Measurements from ENCODE around the gene PRELP. TPM values are rescaled to one million over a fixed set of nuclear protein-coding genes. Genes with fewer than 3 reads are reported as not detected.
"Not testable (repeated sequence)": the region's sequence is repeated elsewhere in the genome, so short reads cannot be mapped to it uniquely, and the experiment has no call there.

PRELP gene
- total RNA-seq, 2 experiments from 2014 or later: not detected

DNA sequence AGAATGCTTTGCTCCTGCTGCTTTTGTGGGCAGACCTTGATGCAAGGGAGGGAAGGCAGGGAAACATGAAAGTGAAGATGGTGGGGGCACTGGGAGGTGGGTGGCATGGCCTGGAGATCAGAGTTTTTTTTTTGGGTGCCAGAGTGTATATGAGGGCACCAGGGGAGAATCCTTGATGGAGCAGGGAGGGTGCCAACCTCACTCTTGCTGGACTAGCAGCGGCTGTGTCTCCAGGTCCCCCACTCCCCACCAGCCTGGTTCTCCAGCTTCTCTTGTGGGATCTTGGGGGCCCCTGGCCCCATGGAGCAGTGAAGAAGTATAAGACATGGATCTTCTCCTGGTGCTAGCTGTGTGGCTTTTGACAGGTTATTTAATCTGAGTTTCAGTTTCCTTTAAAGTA, 13.5 kb upstream of the PRELP start:
- no peak overlapping the region for H3K4me3 Mint-ChIP-seq
- POLR2A ChIA-PET: no interaction called here
- DNase-seq (no peak), ATAC-seq (ENCODE audit: low read depth) (no peak)
- no peaks in the 10 kb centered on the region for H3K9me3 Mint-ChIP-seq
- no peaks in the 10 kb centered on the region for H3K4me1 Mint-ChIP-seq
- H3K27ac Mint-ChIP-seq: no peak overlapping the region
- H3K27me3 Mint-ChIP-seq: peaks cover 24% of the 10 kb centered on the region
- H3K36me3 Mint-ChIP-seq: no peaks in the 10 kb centered on the region

GRCh38 chr1:203462878-203463277, 12.7 kb upstream of the PRELP start:
- no peak for ATAC-seq (ENCODE audit: low read depth)
- H3K27me3 Mint-ChIP-seq: peaks cover 24% of the 10 kb centered on the region
- H3K36me3 Mint-ChIP-seq: no peaks in the 10 kb centered on the region
- H3K4me1 Mint-ChIP-seq: no peaks in the 10 kb centered on the region
- DNase-seq: no peak
- no peaks in the 10 kb centered on the region for H3K9me3 Mint-ChIP-seq
- H3K4me3 Mint-ChIP-seq: no peak overlapping the region
- H3K27ac Mint-ChIP-seq: no peak overlapping the region
- POLR2A ChIA-PET: no interaction called here

GRCh38 chr1:203463469-203464062, 12.0 kb upstream of the PRELP start:
- Mint-ChIP-seq H3K4me3 (no peak overlapping the region), H3K36me3 (no peaks in the 10 kb centered on the region), H3K27ac (no peak overlapping the region), H3K4me1 (no peaks in the 10 kb centered on the region), H3K9me3 (no peaks in the 10 kb centered on the region), H3K27me3 (peaks cover 21% of the 10 kb centered on the region)
- POLR2A ChIA-PET: no interaction called here
- ATAC-seq (ENCODE audit: low read depth) (no peak), DNase-seq (no peak)

DNA sequence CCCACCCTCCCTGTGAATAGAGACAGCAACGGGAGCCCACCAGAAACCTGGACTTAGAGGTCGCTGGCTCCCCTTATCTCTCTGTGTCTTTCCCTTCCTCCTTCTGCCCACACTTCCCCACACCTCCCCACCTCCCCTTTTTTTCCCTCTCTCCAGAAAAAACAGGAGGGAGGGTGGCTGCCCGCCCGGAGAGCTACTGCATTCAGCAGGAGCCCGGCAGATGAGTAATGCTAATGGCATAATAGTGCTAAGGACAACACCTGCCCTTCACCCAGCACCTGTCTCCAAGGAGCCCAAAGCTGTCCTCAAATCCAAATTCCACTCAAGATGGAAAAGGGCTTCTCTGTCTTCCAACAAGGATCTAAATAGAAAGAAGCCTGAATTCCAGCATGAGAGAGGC, 11.4 kb upstream of the PRELP start:
- Mint-ChIP-seq H3K4me3 (no peak overlapping the region), H3K36me3 (no peaks in the 10 kb centered on the region), H3K27me3 (peaks cover 16% of the 10 kb centered on the region), H3K27ac (no peak overlapping the region), H3K4me1 (no peaks in the 10 kb centered on the region), H3K9me3 (no peaks in the 10 kb centered on the region)
- POLR2A ChIA-PET: no interaction called here
- DNase-seq (no peak), ATAC-seq (ENCODE audit: low read depth) (no peak)

GRCh38 chr1:203464743-203465142, 10.9 kb upstream of the PRELP start:
- no peaks in the 10 kb centered on the region for H3K4me1 Mint-ChIP-seq
- H3K27me3 Mint-ChIP-seq: peaks cover 16% of the 10 kb centered on the region
- no peaks in the 10 kb centered on the region for H3K9me3 Mint-ChIP-seq
- H3K36me3 Mint-ChIP-seq: no peaks in the 10 kb centered on the region
- no peak overlapping the region for H3K4me3 Mint-ChIP-seq
- no peak for ATAC-seq (ENCODE audit: low read depth)
- DNase-seq: no peak
- H3K27ac Mint-ChIP-seq: no peak overlapping the region
- POLR2A ChIA-PET: no interaction called here

DNA sequence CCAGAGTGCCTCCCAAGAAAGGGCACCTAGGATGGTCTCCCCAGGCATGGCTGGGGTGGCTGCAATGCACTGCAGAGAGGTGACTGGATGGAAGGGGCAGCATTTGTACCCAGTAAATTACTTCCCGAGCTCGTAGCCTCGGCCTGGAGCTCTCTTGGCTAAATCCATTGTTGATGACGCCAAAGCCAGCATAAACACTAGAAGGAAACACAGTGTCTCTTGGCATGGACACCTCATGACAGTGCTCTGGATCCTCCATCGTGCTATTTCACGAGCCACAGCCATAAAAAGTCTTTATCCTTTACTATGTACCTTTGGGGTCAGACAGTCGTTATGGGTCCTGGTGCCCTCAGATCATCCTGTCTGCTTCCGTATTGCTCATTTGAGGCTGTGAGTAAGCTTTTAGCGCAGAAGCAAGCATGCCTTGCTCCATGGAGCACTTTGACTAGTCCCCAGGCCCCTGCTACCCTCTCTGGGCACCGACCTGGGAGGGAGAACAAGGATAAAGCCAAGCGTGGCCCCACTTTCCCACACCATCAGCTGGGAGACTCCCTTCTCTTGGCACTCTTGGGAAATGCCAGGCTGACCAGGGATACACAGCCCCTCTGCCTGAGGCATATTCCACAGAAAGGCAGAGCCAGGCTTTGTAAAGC, 10.3 kb upstream of the PRELP start:
- H3K9me3 Mint-ChIP-seq: no peaks in the 10 kb centered on the region
- no peak overlapping the region for H3K4me3 Mint-ChIP-seq
- ATAC-seq (ENCODE audit: low read depth): no peak
- H3K4me1 Mint-ChIP-seq: no peaks in the 10 kb centered on the region
- H3K27me3 Mint-ChIP-seq: peaks cover 17% of the 10 kb centered on the region
- POLR2A ChIA-PET: no interaction called here
- no peak for DNase-seq
- H3K27ac Mint-ChIP-seq: no peak overlapping the region
- no peaks in the 10 kb centered on the region for H3K36me3 Mint-ChIP-seq

- Mint-ChIP-seq H3K27me3 (peaks cover 16% of the 10 kb centered on the region), H3K36me3 (no peaks in the 10 kb centered on the region), H3K4me1 (no peaks in the 10 kb centered on the region), H3K27ac (no peak overlapping the region), H3K4me3 (no peak overlapping the region), H3K9me3 (no peaks in the 10 kb centered on the region)
- DNase-seq: no peak
- POLR2A ChIA-PET: no interaction called here
- no peak for ATAC-seq (ENCODE audit: low read depth)
These were observed 9.7 kb upstream of the PRELP start for GRCh38 chr1:203465948-203466347.

DNA sequence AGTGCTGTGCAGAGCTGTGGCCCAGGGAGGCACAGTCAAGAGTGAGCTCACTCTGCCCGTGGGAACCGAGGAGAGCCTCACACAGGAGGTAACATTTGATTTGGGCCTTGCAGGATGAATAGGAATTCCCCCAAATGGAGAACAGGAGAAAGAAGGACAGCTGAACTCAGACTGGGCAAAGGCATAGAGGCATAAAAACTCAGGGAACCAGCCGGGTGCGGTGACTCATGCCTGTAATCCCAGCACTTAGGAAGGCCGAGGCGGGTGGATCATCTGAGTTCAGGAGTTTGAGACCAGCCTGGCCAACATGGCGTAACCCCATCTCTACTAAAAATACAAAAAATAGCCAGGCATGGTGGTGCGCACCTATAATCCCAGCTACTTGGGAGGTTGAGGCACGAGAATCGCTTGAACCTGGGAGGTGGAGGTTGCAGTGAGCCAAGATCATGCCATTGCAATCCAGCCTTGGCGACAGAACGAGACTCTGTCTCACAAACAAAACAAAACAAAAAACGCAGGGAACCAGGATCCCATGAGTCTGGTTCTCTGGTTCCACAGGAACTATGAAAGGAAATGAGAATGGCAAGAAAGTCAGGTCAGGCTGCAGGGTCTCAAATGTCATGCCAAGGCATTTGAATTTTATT, 8.6 kb upstream of the PRELP start:
- DNase-seq; H3K4me3 Mint-ChIP-seq; H3K9me3 Mint-ChIP-seq; H3K27ac Mint-ChIP-seq; ATAC-seq (ENCODE audit: low read depth); H3K4me1 Mint-ChIP-seq; POLR2A ChIA-PET; H3K36me3 Mint-ChIP-seq: not testable (repeated sequence)
- H3K27me3 Mint-ChIP-seq: peaks cover 11% of the 10 kb centered on the region

DNA sequence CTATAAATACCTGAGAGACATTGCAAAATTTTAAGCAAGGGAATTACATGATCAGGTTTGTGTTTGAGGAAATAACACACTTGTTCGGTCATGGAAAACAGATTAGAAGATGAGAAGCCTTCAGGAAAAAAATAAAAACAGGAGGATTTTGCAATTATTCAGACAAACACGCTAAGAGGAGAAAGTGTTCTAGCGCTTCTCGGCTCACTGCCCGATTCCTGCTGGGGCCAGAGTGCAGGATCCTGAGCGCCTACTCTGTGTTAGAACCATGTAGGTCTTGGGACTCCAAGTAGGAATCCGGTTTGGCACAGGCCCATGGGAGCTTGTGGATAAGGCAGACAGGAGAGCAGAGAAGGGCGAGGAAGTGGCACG, 8.1 kb upstream of the PRELP start:
- Mint-ChIP-seq H3K27ac (no peak overlapping the region), H3K9me3 (no peaks in the 10 kb centered on the region), H3K36me3 (no peaks in the 10 kb centered on the region), H3K4me3 (no peak overlapping the region), H3K27me3 (peaks cover 10% of the 10 kb centered on the region), H3K4me1 (no peaks in the 10 kb centered on the region)
- POLR2A ChIA-PET: no interaction called here
- DNase-seq (no peak), ATAC-seq (ENCODE audit: low read depth) (no peak)

DNA sequence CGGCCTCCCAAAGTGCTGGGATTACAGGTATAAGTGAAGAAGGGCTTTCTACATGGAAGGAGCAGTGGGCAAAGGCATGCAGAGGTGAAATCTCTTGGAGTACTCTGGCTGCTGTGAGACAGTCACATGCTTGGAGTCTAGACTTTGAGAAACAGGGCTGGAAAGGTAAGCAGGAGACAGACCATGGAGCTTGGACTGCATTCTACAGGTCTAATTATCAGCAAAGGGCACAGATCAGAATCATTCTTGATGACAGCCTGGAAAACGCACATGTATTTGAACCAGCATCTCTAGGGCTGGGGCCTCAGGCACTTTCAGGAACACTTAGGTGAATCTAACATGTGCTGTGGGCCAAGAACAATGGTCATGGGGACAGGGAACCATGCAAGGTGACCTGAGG, 7.3 kb upstream of the PRELP start:
- no peak for ATAC-seq (ENCODE audit: low read depth)
- Mint-ChIP-seq H3K4me3 (no peak overlapping the region), H3K9me3 (no peaks in the 10 kb centered on the region), H3K36me3 (no peaks in the 10 kb centered on the region), H3K27ac (no peak overlapping the region), H3K27me3 (peaks cover 12% of the 10 kb centered on the region), H3K4me1 (no peaks in the 10 kb centered on the region)
- DNase-seq: no peak
- POLR2A ChIA-PET: no interaction called here

- Mint-ChIP-seq H3K9me3 (no peaks in the 10 kb centered on the region), H3K4me3 (no peak overlapping the region), H3K36me3 (no peaks in the 10 kb centered on the region), H3K27ac (no peak overlapping the region), H3K4me1 (no peaks in the 10 kb centered on the region), H3K27me3 (peaks cover 11% of the 10 kb centered on the region)
- DNase-seq (no peak), ATAC-seq (ENCODE audit: low read depth) (no peak)
- POLR2A ChIA-PET: no interaction called here
These were observed 5.4 kb upstream of the PRELP start for GRCh38 chr1:203470240-203470639.

- Mint-ChIP-seq H3K9me3 (no peaks in the 10 kb centered on the region), H3K4me1 (peaks cover 2% of the 10 kb centered on the region), H3K4me3 (no peak overlapping the region), H3K27ac (no peak overlapping the region), H3K27me3 (peaks cover 15% of the 10 kb centered on the region), H3K36me3 (no peaks in the 10 kb centered on the region)
- ATAC-seq (ENCODE audit: low read depth) (no peak), DNase-seq (no peak)
- POLR2A ChIA-PET: interaction anchor here (0.7 kb wide), 1 partner anchor 1659 kb away, joined by 4 read pairs; no protein-coding TSS in a partner anchor
These were observed 3.8 kb upstream of the PRELP start for GRCh38 chr1:203471841-203472240.

DNA sequence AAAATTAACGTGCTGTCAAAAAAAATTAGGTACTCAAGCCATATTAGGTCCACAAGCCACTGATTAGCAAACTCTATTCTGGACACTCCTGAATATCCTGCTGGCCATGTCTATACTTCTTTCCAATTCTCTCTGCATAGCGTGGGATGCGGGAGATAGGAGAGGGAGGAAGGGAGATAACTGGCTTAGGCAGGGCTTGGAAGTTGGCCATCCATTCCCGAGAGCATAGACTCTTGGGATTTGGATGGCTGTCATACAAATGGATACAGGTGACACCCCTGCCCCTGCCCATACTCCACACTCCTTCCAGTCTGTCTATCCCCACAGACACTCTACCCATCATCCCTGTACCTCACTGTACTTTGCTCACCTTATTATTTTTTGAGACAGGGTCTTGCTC, 2.3 kb upstream of the PRELP start:
- no peak for DNase-seq
- POLR2A ChIA-PET: no interaction called here
- peaks cover 15% of the 10 kb centered on the region for H3K27me3 Mint-ChIP-seq
- peaks cover 10% of the 10 kb centered on the region for H3K4me1 Mint-ChIP-seq
- no peaks in the 10 kb centered on the region for H3K36me3 Mint-ChIP-seq
- H3K27ac Mint-ChIP-seq: no peak overlapping the region
- no peak overlapping the region for H3K4me3 Mint-ChIP-seq
- no peak for ATAC-seq (ENCODE audit: low read depth)
- H3K9me3 Mint-ChIP-seq: no peaks in the 10 kb centered on the region

GRCh38 chr1:203473781-203474305, 1.8 kb upstream of the PRELP start:
- Mint-ChIP-seq H3K36me3 (no peaks in the 10 kb centered on the region), H3K27me3 (peaks cover 17% of the 10 kb centered on the region), H3K4me3 (no peak overlapping the region), H3K4me1 (peaks cover 10% of the 10 kb centered on the region), H3K27ac (no peak overlapping the region), H3K9me3 (no peaks in the 10 kb centered on the region)
- DNase-seq: no peak
- ATAC-seq (ENCODE audit: low read depth): no peak
- POLR2A ChIA-PET: no interaction called here
